GM19452 (cell line): ENCODE results near the gene TWNK.
"Not testable (repeated sequence)": the region's sequence is repeated elsewhere in the genome, so short reads cannot be mapped to it uniquely, and the experiment has no call there.

Experiments used
- ATAC-seq: cut with Tn5 transposase; IDR thresholded peaks from one replicate; pipeline ENCODE4 v1.9.1; 2021; ENCODE audit not compliant: unreplicated experiment

Gene TWNK

DNA sequence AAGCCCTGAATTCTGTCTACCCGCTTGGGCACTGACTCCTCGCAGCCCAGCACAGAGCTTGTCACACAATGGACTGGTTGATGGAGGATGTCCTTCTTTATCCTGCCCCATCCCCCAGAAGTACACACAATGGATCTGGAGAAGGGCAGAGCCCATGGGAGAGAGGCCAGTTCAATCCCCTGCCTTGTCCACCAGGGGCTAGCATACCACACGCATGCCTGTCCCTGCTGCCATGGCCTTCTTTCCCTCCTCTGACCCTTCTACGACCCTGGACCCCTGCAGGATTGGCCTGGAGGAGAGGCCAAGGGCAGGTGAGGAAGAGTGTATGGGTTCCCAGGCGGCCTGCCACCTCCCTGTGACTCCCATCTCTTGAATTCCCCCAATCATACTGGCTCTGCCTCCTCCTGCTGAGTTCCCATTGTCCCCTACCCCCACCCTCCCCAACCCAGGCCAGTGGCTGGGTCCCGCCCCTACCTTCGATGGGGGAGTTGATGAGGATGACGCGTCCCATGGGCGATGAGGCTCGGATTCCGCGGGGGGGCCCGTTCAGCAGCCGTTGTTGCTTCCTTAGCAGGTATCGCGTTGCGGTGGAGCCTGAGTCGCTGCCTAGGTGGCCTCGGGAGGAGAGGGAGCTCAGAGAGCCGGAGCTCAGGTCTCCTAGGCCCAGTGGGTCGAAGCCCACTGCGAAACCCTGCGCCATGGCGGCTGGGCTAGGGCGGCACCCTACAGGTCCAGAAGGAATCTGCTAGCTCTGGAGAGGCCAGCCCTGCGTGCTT lies 42.4 kb downstream of the TWNK start:
- ATAC-seq, result no peak

DNA sequence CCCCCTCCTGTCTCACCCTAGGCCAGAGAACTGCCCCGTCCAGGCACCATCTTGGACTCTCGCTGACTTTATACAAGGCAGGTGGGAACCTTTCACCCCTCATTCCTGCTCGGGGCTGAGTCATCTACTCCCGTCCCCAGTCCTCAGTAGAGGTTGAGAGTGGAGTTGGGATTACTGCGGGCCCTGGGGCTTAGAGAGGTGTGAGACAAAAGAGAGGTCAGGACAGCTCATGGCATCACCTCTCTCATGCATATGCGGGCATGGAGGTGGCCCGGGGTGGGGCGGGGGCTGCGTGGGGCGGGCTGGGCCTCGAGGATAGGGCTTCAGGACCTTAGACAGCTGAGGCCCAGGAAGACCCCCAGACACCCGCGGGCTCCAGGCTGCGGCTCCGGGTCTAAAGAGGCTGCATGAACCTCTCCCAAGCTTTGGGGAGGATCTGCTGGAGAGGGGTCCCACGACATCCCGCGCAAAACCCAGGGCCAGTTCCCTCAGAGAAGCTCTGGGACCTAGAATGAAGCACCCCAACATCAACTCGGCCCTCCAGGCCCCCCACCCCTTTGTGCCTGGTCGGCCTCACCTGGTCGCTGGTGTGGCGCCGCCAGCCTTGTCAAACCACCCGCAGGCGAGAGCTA lies 43.3 kb downstream of the TWNK start:
- ATAC-seq, result no peak

DNA sequence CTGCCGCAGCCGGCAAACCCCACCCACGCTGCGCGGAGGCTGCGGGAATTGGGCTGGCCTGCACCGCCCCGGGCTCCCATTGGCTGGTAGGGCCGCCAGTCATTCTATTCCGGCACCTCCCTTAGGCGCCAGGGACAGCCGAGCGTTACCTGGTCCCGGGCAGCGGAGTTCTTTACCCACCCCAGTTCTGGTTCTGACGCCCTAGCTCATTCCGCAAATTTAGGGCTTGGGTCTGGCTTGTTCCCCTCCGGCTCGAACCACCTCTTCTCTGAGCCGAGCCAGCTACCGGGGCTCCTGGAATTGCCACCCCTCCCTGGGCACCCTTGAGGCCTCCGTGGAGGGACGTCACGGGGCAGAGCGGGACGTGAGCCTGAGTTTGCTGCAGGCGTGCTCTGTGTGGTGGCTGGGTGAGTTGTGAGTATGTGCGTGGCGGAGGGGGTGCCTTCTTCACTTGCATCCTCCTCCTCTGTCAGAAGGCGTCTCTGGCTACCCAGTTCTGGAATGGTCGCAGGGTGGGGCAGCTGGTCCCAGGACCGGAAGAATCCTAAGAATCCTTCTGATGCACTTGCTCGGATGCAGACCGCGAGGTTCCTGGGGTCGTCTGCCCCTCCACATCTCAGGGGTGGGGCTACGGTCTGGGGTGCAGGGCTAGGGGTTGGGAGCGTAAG lies 43.9 kb downstream of the TWNK start, which contains the start of the genes PDZD7 and SFXN3:
TSS of gene PDZD7 (minus strand) at position 2 of the 668 bp plus-strand sequence. CDS start 910 bp downstream, outside the sequence.
TSS of gene SFXN3 (plus strand) at position 107 of the 668 bp plus-strand sequence. CDS start 3,461 bp downstream, outside the sequence.
- ATAC-seq, result peak; percentile 91

DNA sequence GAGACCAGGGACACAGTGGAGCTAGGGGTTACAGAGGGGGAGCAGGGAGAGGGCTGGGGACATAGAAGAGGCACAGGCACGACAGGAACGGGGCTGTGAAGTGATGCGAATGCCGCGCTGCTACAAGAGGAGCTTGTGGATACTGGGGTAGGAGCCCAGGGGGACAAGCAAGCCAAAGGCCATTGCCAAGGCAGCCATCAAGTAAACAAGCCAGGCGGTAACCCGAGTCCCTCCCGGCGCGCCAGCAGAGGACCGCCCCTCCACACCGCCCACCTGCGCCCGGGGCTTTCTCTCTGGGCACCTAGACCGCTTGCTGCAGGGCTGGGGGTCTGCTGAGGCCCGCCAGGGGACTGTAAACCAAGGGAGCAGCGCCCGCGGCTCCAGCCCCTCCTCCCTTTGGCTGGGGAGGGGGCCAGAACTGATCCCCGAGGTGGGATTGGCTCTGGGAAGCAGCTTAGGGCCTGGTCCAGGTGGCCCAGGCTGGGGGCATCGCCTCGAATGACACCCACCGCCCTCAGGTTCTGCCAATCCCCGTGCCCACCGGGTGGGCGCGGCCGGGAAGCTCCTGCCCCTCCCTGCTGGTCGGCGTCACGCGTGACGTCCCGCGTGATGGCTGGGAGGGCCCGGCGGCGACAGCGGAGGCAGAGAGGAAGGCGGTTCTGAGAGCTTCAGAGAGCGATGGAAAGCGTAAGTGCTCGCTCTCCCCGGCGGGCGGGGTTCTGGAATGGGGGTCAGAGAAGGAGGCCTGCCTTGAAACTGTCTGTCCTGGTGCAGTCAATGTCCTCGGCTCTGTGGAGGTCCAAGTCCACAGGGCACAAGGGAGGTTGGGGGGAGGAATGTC lies 44.7 kb downstream of the TWNK start:
- no peak for ATAC-seq

DNA sequence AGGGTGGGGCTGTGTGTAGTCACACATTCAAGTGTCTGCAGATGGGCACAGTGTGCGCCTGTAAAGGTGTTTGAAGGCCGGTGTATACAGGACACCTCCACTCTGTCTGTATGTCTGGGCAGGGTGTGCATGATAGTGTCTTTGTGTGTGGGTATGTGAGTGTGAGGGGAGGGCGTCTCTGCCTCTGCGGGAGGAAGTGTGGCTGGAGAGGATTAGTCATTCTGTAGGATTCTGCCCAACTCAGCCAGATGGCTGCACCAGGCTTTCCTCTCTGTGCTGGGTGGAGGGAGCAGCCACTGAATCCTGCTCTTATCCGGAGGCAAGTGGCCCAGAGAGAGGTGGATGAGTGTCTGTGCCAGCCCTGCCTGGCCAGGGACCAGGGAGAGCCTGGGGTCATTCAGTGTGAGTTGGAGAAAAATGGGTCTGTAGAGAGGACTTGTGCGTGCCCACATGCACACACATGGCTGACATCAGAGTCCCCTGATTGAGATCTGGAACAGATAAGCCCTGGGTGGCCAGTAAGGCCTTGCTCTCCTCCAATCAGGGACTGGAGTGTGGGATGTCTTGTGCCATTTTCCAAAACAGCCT lies 45.4 kb downstream of the TWNK start:
- no peak for ATAC-seq

DNA sequence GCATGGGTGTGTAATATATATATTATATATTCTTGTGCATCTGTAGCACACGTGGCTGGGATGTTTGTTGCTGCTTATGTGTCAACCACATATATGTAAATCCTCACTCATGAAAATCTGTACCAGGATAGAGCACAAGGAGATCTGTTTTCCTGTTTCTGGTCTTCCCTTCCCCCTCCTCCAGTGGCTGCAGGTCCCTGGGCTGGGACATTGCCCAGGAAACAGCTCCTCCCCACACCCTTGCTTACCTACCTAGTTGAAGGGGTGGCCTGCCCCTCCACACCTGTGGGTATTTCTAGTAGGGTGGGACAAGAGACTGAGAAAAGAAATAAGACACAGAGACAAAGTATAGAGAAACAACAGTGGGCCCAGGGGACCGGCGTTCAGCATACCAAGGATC lies 45.9 kb downstream of the TWNK start:
- no peak for ATAC-seq

DNA sequence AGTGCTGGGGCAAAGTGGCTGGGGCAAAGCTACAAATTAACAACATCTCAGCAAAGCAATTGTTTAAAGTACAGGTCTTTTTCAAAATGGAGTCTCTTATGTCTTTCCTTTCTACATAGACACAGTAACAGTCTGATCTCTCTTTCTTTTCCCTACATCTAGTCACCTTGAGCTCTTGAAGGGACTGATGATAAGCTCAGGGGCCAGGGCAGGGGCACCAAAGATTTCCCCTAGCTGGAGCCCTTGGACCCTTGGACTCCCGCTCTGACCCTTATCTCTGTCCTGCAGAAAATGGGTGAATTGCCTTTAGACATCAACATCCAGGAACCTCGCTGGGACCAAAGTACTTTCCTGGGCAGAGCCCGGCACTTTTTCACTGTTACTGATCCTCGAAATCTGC lies 47.1 kb downstream of the TWNK start:
- not testable (repeated sequence) for ATAC-seq

DNA sequence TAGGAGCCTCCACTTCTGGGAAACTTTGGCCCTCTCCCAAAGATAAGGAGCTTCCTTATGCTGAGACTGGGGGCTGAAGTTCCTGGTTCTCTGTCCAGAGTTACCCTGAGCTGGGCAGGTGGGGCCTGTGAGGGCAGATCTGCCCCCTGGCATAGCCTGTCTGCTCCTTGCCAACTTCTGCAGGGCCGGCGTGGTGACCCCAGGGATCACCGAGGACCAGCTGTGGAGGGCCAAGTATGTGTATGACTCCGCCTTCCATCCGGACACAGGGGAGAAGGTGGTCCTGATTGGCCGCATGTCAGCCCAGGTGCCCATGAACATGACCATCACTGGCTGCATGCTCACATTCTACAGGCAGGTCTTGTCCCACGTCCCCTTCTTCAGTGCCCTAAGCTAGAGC lies 48.0 kb downstream of the TWNK start:
- no peak for ATAC-seq

DNA sequence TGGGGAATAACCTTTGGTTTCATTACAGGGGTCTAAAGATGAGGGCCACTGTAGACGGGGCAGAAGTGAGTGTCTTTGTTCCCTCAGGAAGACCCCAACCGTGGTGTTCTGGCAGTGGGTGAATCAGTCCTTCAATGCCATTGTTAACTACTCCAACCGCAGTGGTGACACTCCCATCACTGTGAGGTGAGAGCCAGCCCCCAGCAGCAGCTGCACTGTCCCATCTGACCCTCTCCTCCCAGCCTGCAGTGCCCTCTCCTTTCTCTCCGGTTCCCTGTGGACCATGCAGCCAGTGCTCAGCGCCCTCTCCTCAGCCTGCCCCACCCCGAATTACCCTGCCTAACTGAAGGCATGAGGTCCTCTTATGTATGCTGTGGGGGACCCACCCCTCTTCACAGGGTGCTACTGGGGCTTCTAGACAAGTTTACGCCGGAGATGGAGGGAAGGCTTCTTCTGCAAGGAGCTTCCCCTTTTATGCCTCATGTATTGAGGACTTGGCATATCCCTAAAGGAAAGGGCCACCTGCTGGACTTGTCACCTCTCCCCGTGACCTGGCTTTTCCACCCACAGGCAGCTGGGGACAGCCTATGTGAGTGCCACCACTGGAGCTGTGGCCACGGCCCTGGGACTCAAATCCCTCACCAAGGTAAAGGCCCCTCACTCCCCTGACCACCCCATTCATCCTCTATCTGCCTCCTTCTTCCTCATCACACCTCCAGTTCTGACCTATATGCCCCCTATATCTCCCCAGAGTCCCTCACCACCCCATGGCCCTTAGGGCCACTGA lies 48.8 kb downstream of the TWNK start:
- ATAC-seq, result no peak

DNA sequence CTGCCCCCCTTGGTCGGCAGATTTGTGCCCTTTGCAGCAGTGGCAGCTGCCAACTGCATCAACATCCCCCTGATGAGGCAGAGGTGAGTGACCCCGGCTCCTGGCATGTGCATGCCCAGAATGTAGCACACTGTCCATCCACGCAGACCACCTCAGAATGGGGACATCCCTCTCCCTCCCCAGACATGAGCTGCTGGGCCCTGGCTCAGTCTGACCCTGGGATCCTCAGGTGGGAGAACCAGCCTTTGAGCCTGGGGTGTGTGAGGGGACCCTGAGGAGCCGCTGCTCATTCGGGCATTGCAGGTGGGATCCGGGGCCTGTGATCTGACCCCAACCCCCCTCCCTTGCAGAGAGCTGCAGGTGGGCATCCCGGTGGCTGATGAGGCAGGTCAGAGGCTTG lies 49.4 kb downstream of the TWNK start:
- no peak for ATAC-seq

DNA sequence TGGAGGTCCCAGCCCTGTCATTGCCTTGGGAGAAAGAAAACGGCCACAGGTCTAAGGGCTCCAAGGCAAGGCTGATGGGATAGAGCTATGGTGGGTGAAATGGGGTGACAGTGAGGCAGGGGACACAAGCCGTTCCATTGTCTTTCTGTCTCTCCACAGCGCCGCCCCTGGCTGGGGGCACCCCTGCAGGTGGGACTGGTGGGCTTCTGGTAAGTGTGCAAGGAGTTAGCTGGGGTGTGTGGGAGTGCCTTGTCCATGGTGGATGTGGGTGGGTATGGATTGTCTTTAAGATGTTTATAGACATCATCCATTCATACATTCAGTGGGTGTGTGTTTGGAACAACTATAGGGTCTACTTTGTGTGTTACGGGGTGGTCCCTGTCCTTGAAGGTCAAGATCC lies 51.1 kb downstream of the TWNK start:
- ATAC-seq, result no peak

DNA sequence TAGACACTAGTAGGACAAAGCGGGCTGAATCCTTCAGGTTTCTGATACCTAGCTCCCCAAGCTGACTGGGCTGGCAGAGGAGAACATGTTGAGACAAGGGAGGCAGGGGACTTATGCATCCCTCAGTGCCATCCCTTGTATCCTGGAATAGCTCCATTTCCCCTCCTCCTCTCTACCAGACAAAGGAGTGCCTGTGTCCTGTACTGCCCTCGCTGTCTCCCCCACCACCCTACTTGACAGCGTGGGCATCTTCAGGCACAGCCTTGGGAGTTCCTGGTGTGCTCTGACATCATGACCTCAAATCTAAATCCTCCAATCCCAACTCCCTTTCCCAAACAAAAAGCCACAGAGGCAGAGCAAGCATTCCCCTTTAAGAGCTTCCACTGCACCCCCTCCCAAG lies 52.7 kb downstream of the TWNK start:
- ATAC-seq, result no peak

DNA sequence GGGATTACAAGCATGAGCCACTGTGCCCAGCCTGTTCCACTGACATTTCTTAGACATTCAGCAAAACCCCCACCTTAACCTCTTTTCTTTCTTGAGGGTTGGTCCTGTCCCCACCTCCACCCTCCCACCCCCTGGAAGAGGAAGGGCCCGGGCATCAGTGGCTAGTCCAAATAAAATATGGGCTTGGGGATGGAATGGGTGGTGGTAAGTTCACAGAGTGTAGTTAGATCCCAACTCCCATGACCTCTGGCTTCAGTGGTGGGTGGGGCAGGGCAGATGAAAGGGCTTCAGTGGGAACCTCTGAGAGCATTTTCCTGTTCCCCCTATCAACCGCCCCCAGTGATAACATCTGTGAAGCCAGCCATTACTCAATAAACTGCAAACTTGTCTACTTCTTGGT lies 53.5 kb downstream of the TWNK start:
- ATAC-seq, result no peak

DNA sequence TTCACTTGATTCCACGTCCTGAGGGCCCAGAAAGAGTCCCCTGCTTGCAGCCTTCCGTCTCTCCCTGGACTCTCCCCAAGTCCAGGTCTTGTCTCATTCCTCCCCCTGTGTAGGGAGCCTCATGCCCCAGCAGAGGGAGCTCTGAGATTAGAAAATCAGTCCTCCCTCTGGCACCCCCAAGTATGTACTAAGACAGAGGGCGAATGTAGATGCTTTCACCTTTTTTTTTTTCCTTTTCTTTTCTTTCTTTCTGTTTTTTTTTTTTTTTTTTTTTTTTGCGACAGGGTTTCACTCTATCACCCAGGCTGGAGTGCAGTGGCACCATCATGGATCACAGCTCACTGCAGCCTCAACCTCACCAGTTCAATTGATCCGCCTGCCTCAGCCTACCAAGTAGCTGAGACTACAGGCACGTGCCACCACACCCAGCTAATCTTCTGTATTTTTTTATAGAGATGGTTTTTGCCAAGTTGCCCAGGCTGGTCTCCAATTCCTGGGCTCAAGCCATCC lies 54.0 kb downstream of the TWNK start:
- ATAC-seq, result peak; percentile 63

DNA sequence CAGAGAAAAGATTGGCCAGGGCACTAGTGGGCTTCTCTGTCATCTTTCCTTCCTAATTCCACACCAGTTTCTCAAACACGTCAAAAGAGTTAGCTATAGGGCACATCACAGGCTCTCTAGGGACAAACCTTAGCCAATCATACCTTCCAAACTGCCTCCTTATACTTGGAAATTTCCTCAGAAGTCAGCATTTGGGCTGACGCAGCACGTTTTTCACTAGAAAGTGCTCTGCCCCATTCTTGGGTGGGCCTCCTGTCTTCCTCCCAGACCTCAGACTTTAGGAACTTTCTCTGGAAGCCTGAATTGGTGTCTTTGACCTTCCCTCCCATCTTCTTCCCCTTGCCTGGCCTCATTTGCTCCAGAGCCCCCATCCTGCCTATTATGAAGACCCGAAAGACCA lies 54.8 kb downstream of the TWNK start:
- ATAC-seq, result no peak

DNA sequence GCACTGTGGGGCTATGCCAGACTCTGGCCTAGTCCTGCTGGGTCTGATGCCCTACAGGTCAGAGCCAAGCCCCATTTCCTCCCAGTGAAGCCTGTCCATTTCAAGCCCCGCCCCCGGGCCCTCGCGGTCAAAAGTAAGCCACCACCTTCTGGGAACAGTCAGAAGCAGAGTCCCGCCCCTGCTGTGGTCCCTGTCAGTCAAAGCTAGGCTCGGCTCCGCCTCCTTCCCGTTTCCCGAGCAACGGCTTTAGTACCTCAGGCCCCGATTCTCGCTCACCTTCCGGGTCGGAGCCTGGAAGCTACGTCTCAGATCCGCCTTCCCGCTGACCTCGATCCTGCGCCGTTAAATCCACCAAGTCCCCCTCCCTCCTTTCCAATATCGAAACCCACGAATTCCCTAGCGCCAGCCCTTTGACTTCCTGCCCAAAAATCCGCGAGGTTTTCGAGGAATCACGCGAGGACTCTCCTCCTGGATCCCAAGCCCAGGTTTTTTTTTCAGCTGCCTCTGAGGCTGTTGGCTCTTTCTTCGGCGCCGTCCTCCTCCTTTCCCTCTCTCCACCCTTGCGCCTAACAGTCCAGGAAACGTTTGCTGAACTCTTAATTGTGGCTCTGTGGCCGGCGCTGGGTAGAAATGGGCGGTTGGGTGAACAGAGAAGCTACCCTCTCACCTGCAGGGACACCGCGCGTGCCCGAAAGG lies 55.5 kb downstream of the TWNK start:
- peak; percentile 91 for ATAC-seq

DNA sequence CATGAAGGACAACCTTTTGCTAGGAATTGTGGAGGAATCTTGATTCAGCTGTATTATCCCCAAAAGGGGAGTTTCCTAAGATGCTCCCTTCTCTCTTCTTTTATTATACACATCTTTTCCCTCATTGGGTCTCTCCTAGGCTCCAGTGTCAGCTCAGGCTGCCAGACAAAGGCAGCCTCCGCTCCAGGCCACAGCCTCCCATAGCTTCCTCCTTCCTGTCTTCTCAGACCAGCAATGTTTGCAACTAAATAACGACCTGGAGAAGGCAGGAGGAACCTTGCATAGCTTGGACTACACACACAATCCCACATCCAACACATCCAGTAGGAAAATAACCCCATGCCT lies 56.0 kb downstream of the TWNK start:
- ATAC-seq, result no peak
